Measurements from ENCODE around the gene HIPK2.

HIPK2 gene

GRCh38 chr7:139732471-139733167, 45.2 kb downstream of the HIPK2 start:
- DNase-seq = no peak

DNA sequence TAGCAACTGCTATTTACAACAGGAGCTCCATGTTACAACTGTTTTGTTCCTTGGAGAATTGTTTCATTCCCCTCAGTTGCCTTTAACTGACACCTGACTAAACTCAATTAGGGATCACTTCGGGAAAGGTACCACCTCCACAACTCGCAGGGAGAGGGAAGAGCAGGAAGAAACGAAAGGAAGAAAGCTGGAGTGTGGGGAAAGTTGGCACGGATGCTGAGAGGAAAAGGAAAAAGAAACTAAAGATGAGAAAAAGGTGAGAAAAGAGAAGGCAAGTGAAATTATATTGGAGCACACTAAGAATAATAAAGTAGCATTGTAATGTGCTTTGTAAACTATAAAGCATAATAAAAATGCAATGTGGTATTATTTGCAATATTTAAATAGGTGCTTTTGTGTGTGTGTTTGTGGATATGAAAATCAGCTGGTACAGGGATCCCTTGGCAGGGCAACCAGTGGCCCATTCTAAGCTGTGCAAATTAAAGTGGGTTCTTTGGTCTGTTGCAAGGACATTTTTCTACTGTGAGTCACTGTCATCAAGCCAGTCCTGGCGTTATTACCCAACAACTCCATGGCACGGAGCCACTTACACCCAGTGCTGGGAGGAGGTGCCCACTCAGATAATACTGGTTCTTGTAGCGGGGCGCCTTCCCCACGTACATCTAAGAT, 45.9 kb downstream of the HIPK2 start:
- no peak for DNase-seq

GRCh38 chr7:139730746-139731612, 46.8 kb downstream of the HIPK2 start:
- DNase-seq = no peak

- no peak for DNase-seq
Observed at GRCh38 chr7:139728203-139728602, 49.6 kb downstream of the HIPK2 start.

GRCh38 chr7:139727151-139727705, 50.6 kb downstream of the HIPK2 start:
- DNase-seq = no peak

DNA sequence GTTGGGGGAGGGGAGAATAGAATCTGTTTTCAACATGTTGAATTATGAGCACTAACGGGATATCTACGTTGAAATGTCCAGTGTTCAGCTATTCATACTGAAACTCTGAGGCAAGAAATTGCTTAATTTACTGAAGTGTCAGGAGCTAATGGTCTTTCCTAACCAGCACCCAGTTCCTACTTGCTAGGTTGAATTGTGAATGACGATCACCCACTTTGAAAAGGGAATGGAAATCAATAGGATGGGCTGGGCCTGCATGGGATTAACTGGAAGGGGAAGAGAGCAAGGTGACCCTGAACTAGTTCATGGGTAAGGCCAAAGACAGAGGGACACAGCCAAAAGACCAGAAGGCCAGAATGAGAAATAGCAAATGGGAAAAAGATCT, 51.3 kb downstream of the HIPK2 start:
- no peak for DNase-seq

- DNase-seq = no peak
Observed at GRCh38 chr7:139725858-139726484, 51.8 kb downstream of the HIPK2 start.

- no peak for DNase-seq
Observed at GRCh38 chr7:139725077-139725476, 52.7 kb downstream of the HIPK2 start.

- DNase-seq = no peak
Observed at GRCh38 chr7:139722604-139723003, 55.2 kb downstream of the HIPK2 start.

DNA sequence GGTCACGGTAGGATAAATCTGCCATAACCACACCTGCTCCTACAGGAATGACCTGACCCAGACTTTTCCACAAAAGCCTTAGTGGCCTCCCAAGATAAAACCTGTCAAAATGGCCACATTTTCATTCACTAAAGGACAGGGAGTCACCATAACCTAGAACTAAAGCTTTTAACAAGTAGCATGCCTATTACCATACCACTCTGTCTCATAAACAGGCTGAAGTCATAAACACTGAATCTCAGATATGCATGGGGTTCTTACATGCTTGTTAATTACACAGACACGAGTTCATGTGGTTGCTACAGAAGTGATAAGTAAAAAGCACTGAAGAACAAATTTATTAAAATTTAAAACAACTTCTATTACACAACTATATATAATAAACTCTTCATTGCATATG, 56.0 kb downstream of the HIPK2 start:
- DNase-seq = no peak

GRCh38 chr7:139721417-139721816, 56.4 kb downstream of the HIPK2 start:
- DNase-seq = no peak

- no peak for DNase-seq
Observed at GRCh38 chr7:139720705-139721231, 57.0 kb downstream of the HIPK2 start.

GRCh38 chr7:139720186-139720585, 57.6 kb downstream of the HIPK2 start:
- DNase-seq = no peak

DNA sequence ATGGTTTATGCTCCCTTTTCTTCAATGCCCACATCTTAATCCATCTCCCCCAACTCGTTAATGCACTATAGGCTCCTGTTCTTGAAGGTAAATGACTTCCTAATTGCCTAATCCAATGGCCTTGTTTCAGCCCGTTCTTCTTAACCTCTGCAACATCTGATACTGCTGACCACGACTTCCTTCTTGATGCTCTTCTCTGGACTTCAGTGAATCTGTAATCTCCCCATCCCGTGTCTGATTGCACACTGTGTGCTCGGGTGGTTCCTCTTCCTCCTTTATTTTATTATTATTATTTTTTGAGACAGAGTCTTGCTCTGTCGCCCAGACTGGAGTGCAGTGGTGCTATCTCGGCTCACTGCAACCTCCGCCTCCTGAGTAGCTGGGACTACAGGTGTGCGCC, 58.9 kb downstream of the HIPK2 start:
- DNase-seq = no peak

DNA sequence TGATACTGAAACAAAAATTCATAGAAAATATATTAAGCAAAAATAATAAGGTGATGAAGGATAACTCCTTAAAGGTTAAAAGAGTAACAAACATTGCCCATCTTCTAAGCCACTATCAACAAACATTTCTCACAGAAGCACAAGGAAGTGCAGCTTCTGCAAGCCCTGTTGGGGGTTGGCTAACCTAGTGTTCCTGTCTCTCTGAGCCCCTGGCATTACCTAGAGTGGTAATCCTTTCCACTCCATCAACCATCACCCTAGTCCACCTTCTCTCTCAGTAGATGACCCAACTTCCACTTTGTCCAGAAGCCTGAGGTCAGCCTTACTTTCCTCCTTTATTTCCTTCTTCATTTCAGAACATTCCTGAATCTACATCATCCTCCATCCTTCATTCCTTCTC, 59.7 kb downstream of the HIPK2 start:
- DNase-seq = no peak

DNA sequence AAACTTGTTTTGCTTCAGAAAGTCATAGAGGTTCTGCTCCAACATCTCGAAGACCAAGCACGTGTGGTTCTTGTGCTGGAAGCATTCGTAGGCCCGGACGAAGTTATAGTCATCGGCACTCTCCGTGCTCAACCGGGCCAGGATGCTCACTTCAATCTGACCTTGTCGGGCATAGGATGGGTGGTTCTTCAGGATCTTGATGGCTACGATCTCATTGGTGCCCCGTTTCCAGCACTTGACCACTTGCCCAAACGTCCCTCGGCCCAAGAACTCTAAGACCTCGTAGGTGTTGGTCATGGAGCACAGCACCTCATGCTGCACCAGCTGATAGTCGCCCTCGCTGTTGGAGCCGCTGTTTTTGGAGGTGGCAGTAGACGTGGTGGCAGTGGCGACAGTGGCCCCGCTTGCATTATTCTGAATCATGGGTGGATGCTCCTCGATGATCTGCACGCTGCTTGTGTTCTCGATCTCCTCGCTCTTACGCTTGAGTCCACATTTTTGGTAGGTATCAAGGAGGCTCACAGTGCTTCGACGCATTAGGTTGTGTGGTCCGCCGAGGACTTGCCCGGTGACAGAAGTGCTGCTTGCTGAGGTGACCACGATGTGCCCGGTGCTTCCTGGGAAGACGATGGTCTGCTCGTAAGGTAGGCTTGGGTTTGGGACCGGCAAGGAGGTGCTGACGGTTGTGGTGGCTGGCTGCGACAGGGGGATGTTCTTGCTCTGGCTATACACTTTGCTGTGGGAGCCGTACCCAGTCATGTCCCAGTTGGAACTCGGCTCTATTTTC, 61.4 kb downstream of the HIPK2 start:
- no peak for DNase-seq

DNA sequence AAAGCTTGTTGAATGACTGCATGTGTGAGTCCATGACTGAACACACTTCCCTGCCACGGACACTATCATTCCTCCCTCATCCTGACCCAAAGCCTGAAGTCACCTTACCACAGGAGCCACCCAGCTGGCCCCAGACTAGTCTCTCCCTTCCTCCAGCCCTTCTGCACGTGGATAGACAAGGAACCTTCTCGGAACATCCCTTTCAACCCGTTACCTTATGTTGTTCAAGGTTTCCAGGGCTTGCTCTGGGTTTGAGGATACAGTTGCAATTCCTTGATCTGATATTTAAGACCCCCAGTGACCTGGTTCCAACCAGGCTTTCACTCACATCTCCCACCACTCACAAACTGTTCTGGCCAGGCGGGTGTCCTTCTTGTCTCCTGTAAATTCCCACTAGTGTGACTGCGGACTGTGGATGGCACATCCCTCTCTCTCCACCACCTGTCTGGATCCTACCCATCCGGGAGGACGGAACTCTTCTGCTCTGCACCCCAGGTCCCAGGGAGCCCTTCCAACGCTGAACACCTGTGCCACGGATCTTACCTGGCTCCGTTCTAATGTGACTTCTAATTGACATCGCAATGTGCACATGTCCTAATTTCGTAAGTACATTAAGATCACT, 62.5 kb downstream of the HIPK2 start:
- no peak for DNase-seq

- no peak for DNase-seq
Observed at GRCh38 chr7:139714163-139714901, 63.5 kb downstream of the HIPK2 start.

DNA sequence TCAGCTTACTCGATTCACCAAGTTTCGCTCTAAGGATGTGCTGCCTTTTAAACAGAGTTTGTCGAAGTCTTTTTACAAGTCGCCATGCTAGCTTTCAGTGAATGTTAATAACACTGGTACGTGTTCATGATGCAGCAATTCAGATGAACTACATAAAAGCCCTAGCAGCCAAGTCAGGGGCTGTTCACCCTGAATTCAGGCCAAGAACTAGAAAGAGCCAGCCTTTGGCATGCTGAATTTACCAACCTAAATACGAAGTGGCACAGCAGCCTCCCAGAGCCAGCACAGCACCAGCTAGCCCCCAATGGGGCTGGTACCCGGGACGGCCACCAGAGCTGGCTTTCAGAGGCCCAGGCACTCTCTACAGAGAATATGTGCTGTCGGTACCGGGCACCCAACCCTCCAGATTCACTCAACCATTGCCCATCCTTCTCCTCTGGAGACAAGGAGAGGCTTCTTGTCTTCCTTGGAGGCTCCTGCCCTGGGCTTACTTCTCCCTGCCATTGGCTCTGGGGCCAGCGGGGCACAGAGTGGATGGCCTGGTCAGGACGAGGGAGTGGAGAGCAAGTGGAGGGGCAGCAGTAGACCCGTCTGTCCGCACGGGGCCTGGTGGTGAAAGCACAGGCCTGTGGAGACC, 64.2 kb downstream of the HIPK2 start:
- DNase-seq = no peak

- DNase-seq = no peak
Observed at GRCh38 chr7:139713061-139713460, 64.7 kb downstream of the HIPK2 start.
